Measurements from ENCODE around the gene PLD1.
"Not testable (repeated sequence)": the region's sequence is repeated elsewhere in the genome, so short reads cannot be mapped to it uniquely, and the experiment has no call there.

Gene PLD1

GRCh38 chr3:171749124-171749523, 61.2 kb downstream of the PLD1 start:
- no peak for DNase-seq (ENCODE audit: extremely low read depth, low read depth)
- H3K4me3 ChIP-seq (replicated peaks; ENCODE audit: low read depth, low read length) = no peak overlapping the region
- no peak for TF ChIP-seq CTCF (IDR thresholded peaks at IDR 0.05; ENCODE audit: low read depth, low read length, missing control alignments)

- no peak for DNase-seq (ENCODE audit: extremely low read depth, low read depth)
- TF ChIP-seq CTCF (IDR thresholded peaks at IDR 0.05; ENCODE audit: low read depth, low read length, missing control alignments) = no peak
- no peak overlapping the region for H3K4me3 ChIP-seq (replicated peaks; ENCODE audit: low read depth, low read length)
Measured at GRCh38 chr3:171748064-171748924, 62.0 kb downstream of the PLD1 start.

GRCh38 chr3:171747223-171747920, 62.9 kb downstream of the PLD1 start:
- DNase-seq (ENCODE audit: extremely low read depth, low read depth) = no peak
- no peak for TF ChIP-seq CTCF (IDR thresholded peaks at IDR 0.05; ENCODE audit: low read depth, low read length, missing control alignments)
- no peak overlapping the region for H3K4me3 ChIP-seq (replicated peaks; ENCODE audit: low read depth, low read length)

GRCh38 chr3:171746320-171747222, 63.7 kb downstream of the PLD1 start:
- not testable (repeated sequence) for DNase-seq (ENCODE audit: extremely low read depth, low read depth); H3K4me3 ChIP-seq (replicated peaks; ENCODE audit: low read depth, low read length)

GRCh38 chr3:171745577-171746319, 64.5 kb downstream of the PLD1 start:
- no peak for DNase-seq (ENCODE audit: extremely low read depth, low read depth)
- H3K4me3 ChIP-seq (replicated peaks; ENCODE audit: low read depth, low read length) = no peak overlapping the region
- TF ChIP-seq CTCF (IDR thresholded peaks at IDR 0.05; ENCODE audit: low read depth, low read length, missing control alignments) = no peak

GRCh38 chr3:171744158-171744741, 66.0 kb downstream of the PLD1 start:
- no peak for TF ChIP-seq CTCF (IDR thresholded peaks at IDR 0.05; ENCODE audit: low read depth, low read length, missing control alignments)
- DNase-seq (ENCODE audit: extremely low read depth, low read depth) = no peak
- no peak overlapping the region for H3K4me3 ChIP-seq (replicated peaks; ENCODE audit: low read depth, low read length)

Measured in HFF-Myc (cell line).